Renal pelvis (tissue), 4 donors: Measurements from ENCODE around the gene GPR39. TPM values are rescaled to one million over a fixed set of nuclear protein-coding genes. Genes with fewer than 3 reads are reported as not detected.

Experiments used
- DNase-seq: peaks from one replicate; pipeline ENCODE4 v3.0.0-alpha.2; 2013
- polyA plus RNA-seq, 3 donors: library from polyadenylated mRNA; unstranded; fragments of 120-200 nt; gene quantifications; one replicate each; pipeline ENCODE4 v1.2.1, GENCODE V29; 2013; ENCODE audit not compliant: insufficient read length in 3 of 3

GPR39 gene
- polyA plus RNA-seq, 3 donors: 3.1 to 4.1 (median 4.0) TPM

DNA sequence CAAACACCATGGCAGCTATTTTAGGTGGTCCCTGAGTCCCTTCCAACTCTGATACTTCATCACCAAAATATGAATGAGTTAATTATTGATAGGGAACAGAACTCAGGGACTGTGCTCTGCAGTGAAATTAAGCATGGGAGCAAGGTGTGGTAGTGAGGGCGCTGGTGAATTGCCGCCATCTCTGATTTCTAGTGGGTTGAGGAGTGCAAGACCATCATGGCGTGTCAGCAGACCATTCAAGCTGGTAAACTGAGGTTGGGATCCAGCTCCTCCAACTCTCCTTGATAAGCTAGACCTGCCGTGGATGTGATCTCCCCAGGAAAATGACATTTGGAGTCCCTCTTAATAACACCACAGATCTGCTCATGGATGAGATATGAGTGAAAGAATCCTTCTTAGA lies 183.0 kb downstream of the GPR39 start:
- DNase-seq: no peak

DNA sequence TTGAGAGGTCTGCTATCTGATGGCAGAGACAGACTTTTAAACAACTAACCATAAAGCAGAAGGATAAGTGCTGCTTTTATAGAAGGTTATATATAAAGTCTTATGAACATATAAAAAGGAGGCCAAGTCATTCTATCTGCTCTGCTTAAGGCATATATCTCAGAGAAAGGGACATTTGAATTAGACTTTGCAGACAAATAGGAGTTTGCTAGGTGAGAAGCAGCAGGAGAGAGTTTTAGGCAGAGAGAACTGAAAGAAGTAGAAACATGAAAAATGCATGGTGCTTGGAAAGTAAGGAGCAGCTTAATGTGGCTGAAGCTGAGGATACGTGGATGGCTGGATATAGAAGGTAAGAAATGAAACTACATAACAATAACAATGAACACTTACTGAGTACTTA lies 188.0 kb downstream of the GPR39 start:
- DNase-seq: no peak

DNA sequence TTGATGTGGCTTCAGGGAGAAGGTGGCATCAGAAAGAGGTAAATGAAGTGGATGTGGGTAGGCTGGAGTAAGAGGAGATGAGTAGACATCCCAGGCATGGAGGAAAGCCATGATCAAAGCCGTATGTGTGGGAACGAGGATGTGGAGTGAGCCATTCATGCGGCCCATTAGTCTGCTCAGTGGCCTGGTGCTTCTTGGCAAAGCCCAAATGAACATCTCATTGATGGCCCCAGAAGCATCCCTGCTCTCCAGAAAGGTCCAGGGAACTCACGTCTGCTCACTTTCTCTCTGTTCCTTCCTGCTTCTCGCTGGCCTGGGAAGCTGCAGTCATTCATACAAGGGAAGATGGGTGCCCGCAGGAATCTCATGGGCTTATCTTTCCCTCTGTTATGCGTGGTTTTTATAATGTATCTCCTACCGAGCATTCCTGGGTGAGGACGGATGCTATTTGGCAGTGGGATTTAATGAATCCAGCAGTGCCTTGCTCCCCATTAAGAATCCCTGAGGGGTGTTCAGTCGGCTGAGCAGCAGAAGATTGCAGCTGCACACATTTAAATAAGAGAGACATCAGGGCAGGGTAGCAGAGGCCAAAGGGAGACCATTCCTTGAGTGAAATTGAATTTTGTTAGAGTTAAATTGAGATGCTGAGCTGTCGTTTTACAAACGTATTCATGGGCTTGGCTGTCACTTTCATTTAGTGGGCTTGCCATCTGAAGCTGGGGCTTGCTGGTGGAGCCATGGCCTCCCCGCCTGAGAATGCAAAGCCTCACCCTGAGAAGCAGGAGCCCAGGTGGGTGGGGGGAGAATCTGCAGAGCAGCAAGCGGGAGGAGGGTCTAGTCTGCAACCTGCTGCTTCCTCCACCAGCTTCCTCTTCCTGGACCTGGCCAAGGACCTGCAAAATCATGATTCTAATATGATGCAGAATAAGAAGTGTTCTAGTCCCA lies 188.9 kb downstream of the GPR39 start:
- no peak for DNase-seq

DNA sequence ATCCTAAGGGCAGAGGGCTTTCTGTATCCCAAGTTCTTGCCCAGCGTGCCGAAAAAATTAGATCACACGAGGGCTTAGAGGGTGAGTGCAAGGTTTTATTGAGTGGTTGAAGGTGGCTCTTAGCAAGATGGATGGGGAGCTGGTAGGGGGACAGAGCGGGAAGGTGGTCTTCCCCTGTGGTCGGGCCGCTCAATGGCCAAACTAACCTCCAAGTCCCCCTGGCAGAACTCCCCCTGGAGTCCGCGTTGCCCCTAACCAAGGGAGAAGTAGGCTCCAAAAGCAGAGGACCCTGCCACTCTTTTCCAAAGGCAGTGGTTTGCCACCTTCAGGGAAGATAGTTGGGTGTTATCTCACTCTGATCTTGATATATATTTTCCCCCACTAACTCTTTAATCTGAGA lies 190.0 kb downstream of the GPR39 start:
- no peak for DNase-seq

DNA sequence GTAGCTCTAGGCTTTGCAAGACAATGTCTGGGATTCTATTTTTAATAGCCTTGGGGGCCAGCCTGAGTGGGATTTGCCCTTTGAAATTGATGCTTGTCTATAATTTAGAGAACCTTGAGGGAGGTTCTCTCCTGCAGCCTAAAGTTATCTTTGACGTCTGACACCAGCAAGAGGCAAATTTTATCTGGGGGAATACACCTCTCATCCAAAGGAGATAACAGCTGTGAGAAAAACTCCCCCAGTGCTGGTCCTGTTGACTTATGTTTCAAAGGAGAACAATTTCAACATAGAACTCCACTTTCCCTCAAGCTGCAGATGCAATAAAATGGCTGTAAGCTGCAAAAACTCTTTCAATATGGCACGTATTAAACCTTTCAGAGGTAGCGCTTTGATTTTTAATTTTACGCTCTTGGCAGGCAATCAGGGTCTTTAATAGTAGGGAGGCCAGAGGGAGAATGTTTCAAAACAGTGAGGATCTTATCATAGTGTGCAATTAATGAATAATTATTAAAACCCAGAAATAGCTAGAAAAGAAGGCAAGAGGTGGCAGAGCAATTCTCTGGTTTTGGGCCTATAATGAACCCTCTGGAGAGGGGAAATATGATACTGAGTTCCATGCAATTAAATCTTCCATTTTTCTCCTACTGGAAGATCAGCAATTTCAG lies 191.0 kb downstream of the GPR39 start:
- DNase-seq: no peak

DNA sequence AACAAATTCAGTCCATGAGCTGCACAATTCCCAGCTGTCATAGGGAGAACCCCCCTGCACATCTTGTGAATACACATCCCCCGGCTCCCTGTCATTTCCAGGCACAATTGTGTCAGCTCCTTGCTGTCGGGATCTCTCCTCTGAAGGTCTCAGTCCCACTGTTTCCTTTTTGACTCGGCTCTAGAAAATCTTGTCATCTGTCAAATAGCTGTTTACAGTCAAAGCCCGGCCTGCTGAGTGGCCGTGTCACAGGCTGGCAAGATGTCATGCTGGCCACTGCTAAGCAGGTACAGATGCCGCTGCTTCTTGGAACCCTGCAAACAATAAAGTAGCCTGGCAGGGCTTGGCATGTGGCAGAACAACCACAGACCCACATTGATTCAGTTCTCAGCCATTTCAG lies 191.7 kb downstream of the GPR39 start:
- no peak for DNase-seq

DNA sequence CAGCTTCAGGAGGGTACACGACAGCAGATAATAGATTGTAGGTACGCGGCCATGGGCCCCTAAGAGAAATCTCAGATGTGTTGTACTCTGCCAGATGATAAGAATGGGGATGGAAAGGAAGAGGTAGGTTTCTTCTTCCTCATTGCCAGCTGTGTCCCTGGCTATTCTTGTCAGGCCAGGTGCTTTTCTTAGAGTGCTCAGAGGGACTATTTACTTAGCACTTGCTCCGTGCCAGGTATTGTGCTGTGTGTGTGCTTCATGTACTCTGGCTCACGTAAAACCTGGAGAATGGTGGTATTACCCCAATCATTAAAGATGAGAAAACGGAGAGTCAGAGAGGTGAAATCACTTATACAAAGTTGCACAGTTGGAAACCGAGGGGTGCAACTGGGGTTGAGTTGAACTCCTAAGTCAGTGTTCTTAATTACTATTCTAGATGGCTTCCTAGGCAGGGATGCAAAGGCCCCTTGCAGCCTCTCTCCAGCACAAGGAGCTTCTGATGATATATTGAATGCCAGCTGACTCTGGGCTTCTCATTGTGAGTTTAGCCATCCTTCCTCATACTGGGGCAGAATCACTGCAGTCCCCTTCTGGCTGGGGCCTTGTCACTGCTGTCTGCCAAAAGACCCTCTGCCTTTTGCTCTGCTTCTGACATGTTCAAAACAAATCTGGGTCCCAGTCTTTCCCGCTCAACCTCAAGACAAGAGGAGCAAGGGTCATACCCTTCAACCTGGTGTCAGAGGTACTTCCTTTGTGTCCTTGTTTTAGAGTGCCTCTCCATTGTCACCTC lies 192.7 kb downstream of the GPR39 start:
- no peak for DNase-seq

DNA sequence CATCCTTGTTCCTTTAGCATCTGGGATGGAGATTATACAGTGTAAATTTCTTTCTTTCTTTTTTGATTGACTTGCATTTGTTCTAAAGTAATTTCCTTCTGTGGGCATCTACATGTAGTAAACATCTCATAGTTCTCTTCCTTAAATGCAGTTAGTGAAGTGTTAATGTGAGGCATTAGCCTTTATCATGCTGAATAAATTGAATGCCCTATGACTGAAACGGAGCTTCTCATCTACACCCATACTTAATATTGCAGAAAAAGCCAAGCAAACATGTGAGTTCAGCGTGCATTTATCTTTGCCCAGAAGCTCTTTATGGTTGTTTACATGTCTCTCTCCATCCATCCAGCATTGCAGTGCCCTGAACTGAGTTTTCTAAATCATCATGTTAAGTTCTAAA lies 195.1 kb downstream of the GPR39 start:
- no peak for DNase-seq

DNA sequence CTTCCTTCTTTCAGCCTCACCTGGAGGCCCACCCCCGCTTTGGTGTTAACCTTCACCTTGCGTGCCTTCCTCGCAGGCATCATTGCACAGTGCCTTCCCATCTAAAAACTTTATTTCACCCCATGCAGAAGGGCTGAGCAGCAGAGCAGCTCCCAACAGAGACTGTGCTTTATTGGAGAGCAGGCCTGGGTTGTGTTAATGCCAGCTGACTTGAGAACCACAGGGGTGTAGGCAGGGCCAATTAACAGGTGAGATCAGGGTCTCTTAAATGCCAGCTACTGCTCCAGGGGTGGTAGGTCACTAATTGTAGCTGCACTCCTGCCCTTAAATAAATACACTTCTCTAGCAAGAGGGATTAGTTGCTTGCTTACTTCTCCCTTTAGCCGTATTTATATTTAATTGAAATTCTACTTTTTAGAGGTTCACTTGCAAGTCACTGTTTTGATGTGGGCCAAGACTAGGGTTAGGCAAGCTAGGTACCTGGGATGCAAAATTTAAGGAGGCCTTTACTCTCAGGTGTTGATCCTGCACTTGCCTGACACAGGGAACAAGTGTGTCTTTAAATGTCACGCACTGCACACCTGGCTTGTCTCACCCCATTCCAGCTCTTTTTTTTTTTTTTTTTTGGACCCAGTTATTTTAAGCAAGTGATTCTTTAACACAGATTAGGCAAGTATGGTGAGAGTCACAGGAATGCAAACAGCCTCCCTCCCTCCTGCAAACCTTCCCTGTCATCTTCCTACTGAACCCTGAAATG lies 198.9 kb downstream of the GPR39 start:
- no peak for DNase-seq

DNA sequence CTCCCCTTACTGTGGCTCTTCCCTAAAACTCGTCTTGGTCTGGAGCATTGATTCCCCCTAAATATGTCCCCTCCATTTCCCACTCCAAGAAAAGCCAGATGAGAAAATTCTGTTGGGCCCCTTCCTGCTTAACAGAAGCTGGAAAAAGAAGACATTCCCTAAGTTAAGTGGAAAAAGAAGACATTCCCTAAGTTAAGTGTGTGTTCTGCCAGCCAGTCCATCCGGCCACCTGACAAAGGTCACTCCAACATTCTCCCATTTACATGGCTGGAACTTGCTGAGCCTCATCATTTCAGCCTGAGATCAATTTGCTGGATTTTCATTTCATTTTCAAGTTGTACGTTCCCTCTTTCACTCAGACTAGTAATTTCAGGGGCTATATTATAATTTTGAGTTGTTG lies 201.4 kb downstream of the GPR39 start:
- DNase-seq: no peak

DNA sequence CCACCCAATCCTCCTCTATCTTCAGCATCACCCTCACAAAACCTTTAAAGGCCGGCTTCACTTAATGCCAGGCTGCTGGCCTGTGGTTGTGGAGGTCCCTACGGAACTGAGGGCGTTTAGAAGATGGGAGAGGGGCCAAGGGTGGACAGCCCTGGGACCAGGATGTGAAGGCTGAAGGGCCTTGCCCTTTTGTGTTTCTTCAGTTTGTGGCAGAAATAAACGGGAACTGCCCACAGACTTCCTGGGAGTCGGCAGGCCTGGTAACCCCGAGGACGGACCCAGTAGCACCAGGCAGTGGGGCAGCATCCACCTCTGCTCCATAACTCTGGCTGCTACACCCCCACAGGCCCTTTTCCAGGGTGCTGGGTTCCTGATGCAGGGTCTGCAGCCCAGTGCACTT lies 202.1 kb downstream of the GPR39 start:
- no peak for DNase-seq

DNA sequence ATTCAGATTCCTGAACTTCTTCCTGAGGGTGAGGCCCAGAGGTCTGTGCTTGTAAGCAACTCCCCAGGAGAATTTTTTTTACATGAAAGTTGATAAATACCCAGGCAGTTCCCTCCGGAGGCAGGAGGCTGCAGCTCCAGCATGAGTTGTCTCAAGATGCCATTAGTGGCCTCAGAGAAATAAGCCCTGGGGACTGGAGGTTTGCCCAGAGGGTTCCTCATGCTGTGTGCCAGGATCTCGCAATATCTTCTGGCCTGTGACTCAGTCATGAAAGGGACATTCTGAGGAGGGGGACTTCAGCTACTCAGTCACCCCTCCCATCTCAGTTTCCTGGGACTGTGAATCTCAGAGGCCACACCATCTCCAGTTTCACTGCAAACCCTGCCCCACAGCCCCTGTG lies 203.5 kb downstream of the GPR39 start:
- no peak for DNase-seq

DNA sequence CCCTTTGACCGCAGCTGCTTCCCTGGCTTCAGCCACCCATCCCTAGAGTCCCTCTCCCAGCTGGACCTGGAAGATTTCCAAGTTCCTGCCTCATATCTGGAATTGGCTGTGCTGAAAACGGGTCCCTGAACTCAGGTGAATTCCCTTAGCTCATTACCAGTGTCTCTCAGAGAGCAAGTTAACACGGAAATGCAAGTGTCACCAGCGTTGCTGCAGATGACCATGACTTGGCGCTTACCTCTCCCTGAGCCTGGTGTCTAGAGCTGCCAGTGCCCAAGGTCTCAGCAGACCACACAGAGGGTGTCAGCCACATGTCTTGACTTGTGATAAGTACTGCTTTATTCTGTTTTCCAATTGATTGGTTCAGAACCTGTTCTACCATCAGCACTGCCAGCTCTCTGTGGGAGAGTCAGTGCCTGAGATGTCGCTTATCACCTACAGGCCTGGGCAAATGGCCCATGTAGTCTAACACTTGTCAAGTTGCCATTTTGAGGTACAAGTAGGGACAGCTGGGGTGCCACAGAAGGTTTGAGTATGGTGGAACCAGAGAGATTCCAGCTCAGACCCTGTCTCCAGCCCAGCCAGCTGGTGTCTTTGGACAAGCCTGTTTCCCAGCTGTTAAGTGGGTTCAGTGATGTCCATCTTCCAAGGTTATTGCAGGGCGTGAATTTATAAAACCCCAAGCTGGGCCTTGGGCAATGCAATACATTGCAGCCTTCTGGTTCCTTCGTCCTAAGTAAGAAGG lies 204.7 kb downstream of the GPR39 start:
- DNase-seq: no peak

DNA sequence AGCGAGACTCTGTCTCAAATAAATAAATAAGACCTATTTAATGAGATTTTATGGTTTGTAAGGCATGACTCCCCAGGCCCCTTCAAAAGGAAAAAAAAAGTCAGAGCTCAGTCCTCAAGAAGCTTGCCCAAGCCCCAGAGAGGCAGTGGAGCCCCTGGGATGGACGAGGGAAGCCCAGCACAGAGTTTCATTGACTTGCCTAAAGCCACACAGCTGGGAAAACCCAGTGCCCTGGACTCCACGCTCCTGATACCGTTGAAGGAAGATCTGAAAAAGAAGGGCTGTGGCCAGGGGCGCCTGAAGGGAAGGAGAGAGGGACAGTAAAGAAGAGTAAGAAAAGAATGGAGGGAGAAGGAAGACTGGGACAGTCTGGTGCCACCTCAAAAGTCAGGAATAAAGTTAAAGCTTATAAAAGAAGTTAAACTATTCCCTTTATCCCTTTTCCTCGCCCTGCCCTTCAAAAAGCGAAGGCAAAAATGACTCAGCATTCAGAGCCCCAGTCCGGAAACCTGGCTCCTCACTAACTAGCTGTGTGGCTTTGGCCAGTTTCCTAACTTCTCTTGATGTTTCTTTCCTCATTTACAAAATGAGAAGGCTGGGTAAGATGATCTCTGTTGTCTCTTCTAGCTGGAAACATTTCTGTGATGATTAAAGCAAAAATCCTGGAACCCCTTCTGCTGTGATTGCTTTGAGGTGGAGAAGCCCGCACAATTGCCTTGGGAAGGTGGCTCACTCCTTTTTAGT lies 206.7 kb downstream of the GPR39 start:
- DNase-seq: no peak

DNA sequence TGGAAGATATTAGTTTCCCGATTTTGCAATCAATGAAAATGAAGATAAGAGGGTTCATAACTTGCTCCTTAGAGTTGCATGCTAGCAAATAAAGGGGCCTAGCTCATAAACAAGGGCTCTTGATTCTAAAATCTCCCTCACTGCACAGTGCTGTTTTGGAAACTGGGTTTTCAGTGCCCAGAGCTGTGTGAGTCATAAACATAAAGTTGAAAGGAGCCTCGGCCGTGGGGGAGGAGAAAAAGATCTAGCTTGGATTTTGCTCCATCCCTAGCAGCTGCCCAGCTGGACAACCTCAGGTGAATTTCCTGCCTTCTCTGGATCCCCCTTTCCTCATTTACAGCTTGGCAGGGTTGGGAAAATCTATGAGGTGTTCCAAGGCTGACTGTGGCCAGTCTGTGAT lies 210.9 kb downstream of the GPR39 start:
- no peak for DNase-seq

DNA sequence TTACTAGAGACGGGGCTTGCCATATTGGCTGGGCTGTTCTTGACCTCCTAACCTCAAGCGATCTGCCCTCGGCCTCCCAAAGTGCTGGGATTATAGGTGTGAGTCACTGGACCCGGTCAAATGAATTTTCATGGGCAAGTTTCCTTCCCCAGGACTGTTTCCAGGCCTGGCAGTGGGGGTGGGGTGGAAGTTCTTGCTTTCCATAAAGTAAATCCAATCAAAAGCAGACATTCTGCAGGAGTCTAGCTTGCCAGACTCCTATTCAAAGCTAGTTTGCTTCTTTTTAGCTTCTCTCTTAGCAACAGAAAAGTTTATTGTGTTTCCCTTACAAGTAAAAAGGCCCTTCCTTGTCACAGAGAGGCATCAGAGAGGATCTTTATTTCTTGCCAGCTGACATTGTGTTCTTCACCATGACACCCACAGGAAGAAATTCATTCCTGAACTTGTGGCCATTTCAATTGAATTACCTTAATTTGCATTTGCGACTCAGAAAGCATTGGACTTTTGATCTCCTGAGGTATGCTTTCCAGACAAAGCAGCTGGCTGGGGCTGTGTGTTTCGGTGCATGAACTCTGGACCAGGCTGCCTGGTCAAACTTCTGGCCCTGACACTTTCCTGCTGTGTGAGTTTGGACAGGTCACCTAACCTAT lies 215.5 kb downstream of the GPR39 start:
- no peak for DNase-seq

DNA sequence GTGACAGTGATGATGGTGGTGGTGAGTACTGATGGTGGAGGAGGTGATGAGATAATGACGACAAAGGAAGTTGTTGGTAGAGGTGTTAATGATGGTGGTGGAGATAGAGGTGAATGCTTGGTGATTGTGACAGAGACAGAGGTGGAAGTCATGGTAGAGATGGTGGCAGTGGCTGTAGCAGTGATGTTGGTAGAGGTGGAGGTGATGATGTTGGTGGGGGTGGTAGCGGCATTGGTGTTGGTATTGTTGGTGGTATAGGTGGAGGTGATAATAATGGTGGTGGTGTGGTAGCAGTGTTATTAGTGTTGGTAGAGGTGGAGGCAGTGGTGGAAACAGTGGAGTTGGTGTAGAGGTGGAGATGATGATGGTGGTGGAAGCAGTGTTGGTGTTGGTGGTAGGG lies 217.0 kb downstream of the GPR39 start:
- no peak for DNase-seq

DNA sequence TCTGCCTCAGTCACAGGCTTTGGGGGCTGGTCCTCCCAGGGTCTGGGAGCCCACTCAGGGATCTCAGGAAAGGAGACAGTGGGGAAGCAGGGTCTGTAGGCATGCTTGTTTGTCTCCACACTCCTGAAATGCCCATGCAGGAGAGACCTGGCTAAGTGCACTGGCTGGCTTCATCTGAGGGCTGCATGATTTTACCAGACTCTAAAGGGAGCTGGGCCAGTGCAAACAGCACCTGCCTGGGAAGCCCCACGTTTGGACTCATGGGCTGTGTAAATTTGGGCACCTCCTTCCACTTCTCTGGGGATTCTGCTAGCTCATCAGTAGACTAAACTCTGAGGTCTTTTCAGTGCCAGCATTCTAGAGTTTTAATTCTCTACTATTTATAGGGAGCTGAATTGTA lies 219.7 kb downstream of the GPR39 start:
- DNase-seq: no peak

DNA sequence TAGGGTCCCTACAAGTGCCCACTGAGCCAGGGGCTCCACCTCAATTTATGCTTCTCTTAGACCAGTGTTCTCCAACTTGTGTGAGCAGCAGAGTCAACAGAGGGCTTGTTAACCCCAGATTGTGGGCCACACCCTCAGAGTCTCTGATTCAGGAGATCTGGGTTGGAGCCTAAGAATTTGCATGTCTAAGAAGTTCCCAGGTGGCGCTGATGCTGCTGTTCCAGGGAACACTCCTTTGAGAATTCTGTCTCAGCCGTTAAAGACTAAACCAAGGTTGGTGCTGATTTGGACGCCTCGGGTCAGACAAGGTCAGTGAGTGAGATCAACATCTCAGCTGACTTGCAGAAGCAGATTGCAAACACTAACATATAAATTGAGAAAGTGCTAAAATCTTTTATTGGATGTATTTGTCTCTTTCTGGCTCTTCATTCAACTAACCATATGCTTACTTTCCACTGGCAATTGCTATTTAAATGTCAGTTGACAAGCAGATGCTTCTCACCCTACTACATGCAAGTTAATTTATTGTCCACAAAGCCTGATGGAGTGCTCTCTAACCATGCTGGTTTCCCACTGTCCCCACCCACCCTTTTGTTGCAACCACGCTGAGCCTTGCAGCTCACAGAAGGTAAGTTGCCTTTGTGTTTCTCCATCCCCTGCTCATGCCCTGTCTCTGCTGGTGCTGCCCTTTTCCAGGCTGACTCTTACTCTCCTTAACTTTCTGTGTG lies 221.9 kb downstream of the GPR39 start:
- DNase-seq: no peak
